Stromal cell of bone marrow (primary cell): ENCODE measurements around the gene ISOC2.
"Not testable (repeated sequence)": the region's sequence is repeated elsewhere in the genome, so short reads cannot be mapped to it uniquely, and the experiment has no call there.

Experiments
- DNase-seq: peaks from one replicate; pipeline ENCODE4 v3.0.0-alpha.2; 2012; ENCODE audit warnings: low read depth

Gene ISOC2

GRCh38 chr19:55440411-55441105 lies 20.9 kb downstream of the ISOC2 start:
- no peak for DNase-seq

- DNase-seq = no peak
Observed at GRCh38 chr19:55439052-55439451, 22.4 kb downstream of the ISOC2 start.

GRCh38 chr19:55437410-55437809 lies 24.0 kb downstream of the ISOC2 start:
- peak; percentile 31 for DNase-seq

GRCh38 chr19:55436847-55437246 lies 24.6 kb downstream of the ISOC2 start:
- no peak for DNase-seq

GRCh38 chr19:55435020-55435419 lies 26.4 kb downstream of the ISOC2 start:
- no peak for DNase-seq

GRCh38 chr19:55434356-55434919 lies 27.0 kb downstream of the ISOC2 start:
- no peak for DNase-seq

- DNase-seq = no peak
Observed at GRCh38 chr19:55433292-55433691, 28.1 kb downstream of the ISOC2 start.

GRCh38 chr19:55432241-55432959 lies 29.0 kb downstream of the ISOC2 start:
- no peak for DNase-seq

- no peak for DNase-seq
Observed at GRCh38 chr19:55431183-55431582, 30.3 kb downstream of the ISOC2 start.

GRCh38 chr19:55426042-55426441 lies 35.4 kb downstream of the ISOC2 start:
- no peak for DNase-seq

- DNase-seq = no peak
Observed at GRCh38 chr19:55424518-55424917, 36.9 kb downstream of the ISOC2 start.

GRCh38 chr19:55423225-55424005 lies 38.0 kb downstream of the ISOC2 start:
- no peak for DNase-seq

- DNase-seq = not testable (repeated sequence)
Observed at GRCh38 chr19:55421281-55421680, 40.2 kb downstream of the ISOC2 start.

GRCh38 chr19:55419624-55420236 lies 41.7 kb downstream of the ISOC2 start:
- no peak for DNase-seq

GRCh38 chr19:55419103-55419502 lies 42.3 kb downstream of the ISOC2 start:
- no peak for DNase-seq

GRCh38 chr19:55418185-55418584 lies 43.3 kb downstream of the ISOC2 start:
- DNase-seq = peak; percentile 78

- DNase-seq = no peak
Observed at GRCh38 chr19:55410168-55410567, 51.3 kb downstream of the ISOC2 start.

- DNase-seq = not testable (repeated sequence)
Observed at GRCh38 chr19:55409179-55409578, 52.3 kb downstream of the ISOC2 start.

GRCh38 chr19:55408533-55408872 lies 52.9 kb downstream of the ISOC2 start:
- DNase-seq = no peak

- DNase-seq = peak; percentile 99
Observed at GRCh38 chr19:55407800-55408532, 53.5 kb downstream of the ISOC2 start.

GRCh38 chr19:55407550-55407799 lies 54.0 kb downstream of the ISOC2 start, which contains the start of gene UBE2S:
TSS of gene UBE2S (minus strand) at chr19:55407788. CDS start at chr19:55407589, 199 bp downstream.
- not testable (repeated sequence) for DNase-seq
